GM19238 (cell line): ENCODE data around the gene RIMS3.
"Not testable (repeated sequence)": the region's sequence is repeated elsewhere in the genome, so short reads cannot be mapped to it uniquely, and the experiment has no call there.

Source experiments
- DNase-seq: peaks from one replicate; pipeline ENCODE4 v3.0.0; 2011; ENCODE audit warnings: low spot score; ENCODE audit not compliant: insufficient read length

Gene RIMS3

DNA sequence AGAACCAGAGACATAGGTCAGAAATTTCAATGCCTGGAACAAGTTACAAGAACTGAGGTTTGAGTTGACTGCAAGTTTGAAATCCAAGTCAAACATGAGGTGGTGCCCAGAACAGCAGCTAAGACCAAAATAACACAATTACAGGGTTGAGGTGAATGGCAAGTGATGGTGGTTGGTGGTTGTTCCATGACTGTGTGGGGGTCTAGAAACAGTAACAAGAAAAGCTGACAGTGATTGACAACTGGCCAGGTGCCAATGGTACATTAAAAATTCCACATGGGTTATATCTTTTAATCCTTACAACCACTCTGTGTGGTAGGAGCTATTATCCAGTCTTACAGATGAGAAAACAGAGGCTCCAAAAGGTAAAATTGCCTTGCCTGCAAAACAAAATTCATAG is 32.0 kb downstream of the RIMS3 start:
- DNase-seq = no peak

DNA sequence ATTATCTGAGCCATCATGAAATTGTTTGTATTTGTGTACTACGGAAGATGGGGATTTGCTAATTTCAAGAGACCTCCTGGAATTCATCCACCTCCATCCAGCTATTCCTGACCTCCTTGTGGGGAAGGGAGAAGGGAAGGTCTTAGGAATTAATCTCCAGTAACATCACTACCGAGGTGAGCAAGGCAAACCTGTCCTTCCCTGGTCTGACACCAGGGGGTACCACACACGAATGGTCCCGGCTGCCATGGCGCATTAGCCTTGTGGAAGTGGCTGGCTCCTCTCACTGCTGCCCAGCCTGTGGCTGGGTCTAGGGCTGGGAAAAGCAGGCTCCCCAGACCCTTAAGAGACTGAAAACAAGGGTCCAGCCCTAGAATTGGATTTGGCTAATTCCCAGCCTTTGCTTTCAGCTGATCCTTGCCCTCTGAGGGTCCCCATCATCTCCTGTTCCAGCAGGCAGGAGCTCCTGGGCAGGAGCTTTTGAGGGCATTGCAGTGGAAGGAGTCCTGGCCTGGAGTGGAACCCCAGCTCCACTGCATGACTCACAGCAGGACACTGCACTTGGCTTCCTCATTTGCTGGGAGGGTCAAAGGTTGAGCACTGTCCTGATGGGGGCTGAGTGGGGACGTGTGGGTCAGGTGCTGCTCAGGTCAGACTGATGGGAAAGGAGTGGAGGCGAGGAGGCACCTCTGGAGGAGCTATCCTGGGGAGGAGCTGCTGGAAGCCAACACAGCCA is 34.8 kb downstream of the RIMS3 start:
- no peak for DNase-seq

DNA sequence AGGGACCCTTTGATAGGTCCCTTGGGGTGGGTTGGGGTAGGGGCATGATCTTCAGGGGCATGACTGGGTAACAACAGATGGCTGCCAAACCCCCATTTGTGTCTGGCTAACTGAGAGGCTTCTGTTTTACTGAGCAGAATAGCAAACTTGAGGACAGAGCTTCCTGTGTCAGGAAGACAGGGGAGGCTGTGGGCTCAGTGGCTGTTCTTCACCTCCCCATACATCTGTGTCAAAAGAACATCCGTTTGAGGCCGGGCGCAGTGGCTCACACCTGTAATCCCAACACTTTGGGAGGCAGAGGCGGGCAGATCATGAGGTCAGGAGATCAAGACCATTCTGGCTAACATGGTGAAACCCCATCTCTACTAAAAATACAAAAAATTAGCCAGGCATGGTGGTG is 35.9 kb downstream of the RIMS3 start:
- DNase-seq = not testable (repeated sequence)

DNA sequence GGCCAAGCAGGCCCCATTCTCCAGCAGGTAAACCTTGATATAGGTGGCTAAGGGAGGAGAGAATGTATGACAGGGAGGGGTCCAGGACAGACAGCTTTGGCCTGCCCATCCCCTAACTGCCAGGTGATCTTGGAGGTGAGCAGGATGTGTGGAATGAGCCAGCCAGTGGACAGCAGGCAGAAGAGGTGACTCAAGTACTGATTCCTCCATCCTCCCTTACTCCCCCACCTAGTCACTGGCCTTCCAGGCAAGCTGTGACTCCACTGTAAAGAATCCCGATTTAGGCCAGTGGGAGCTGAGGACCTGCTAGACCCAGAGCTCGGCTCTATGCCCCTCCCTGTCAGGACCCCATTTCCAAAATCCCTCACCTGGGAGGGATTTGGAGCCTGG is 36.6 kb downstream of the RIMS3 start:
- DNase-seq = no peak

DNA sequence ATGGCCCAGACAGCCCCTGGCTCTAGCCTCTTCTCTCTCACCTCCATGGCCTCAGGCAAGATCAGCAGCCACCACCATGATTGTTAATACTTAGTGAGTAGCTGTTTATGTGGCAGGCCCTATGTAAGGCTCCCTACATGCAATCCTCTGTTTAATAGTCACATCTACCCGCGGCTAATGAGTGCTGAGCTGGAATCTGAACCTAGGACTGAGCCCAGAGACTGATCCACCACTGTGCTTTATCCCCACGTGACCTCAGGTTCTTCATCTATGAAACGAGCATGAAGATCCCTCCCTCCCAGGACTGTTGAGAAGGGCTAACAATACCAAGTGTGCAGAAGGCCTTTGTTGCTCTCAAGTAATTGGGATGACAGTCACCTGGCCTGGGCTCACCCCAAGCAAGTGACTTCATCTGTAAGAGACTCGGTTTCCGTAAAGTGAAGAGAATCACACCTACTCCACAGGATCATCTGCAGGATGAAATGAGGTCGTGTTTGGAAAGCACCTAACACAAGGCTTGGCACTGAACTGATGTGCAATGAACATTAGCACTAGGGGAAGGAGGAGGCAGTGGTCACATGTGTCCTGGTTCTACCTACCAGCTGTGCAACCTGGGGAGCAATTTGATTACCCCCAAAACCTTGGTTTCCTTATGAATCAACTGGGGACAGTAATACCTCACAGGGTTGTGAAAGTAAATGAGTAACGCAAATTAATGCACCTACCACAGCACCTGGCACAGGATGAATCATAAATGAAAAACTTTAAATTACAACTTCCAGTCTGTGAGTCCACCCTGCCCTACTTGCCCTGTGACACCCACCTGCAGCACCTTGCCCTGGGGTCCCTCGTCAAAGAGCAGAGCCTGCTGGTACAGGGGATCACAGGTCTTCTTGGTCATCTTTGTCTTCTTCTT is 37.2 kb downstream of the RIMS3 start:
- peak; percentile 41 for DNase-seq

DNA sequence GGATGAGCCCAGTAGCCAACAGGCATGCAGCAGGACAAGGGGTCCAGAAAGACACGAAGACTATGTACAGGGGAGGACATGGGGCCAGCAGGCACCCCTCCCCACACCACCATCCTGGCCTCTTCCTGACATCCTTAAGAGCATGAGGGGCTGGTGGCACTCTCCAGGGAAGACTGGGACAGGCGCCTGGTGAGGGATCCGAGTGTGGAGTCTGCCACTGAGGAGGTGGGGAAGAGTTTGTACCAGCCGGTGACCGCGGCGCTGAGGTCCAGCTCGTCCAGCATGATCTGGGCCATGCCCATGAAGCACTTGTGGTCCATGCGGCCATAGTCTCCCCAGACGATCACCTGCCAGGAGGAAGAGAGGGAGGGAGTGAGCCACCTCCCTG is 39.1 kb downstream of the RIMS3 start:
- DNase-seq = no peak

DNA sequence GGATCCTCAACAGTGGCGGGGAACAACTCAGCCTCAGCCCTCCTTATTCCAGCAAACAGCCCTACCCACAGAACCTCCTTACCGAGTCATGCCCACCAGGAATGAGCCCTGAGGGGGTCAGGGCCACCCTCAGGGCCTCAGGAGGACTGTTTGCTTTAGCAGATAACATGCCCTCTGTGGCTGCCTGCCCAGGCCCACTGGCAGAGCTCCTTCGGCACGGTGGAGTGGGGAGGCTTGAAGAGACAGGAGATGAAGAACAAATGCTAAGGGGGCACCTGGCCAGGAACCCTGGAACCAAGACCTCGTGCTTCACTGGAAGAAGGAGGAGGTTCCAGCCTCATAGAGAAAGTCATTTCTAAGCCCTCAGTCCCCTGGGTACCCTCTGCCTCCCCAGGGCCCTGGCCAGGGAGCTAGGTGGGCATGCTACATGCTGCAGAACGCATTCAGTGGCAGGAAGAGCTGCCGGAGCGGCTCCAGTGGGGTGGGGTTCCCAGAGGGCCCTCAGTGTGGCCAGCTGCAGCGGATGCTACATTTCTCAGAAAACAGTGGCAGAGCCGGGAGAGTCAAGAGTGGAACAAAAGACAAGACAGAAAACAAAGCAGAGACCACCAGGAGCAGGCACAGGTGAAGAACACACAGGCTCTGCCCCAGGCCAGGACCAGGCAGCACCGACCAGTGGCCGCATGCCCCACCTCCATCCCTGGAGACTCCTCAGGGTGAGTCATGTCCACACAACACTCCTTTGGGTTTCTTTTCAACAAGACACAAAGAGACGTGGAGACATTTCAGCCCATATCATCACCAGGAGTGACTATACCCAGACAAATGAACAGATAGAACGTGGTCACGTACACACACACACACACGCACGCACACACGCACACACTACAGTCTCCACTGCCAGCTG is 39.8 kb downstream of the RIMS3 start:
- DNase-seq = no peak

DNA sequence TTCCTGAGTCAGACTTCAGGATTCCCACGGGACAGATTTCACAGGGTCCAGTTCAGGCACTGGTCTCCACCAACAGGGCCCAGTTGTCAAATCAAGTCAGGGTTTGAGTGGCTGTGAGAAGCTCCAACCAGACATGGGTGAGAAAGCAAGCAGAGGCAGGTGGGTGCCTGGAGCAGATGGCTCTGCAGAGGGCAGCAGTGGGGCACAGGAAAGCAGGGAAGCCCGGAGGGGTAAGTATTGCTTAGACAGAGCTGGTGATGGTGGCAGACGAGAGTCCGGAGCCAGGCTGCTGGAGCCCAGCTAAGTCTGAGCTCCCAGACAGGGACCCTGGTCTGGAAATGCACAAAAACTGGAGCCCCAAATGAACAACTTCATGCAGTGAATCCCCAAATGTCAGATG is 40.4 kb downstream of the RIMS3 start:
- DNase-seq = no peak

DNA sequence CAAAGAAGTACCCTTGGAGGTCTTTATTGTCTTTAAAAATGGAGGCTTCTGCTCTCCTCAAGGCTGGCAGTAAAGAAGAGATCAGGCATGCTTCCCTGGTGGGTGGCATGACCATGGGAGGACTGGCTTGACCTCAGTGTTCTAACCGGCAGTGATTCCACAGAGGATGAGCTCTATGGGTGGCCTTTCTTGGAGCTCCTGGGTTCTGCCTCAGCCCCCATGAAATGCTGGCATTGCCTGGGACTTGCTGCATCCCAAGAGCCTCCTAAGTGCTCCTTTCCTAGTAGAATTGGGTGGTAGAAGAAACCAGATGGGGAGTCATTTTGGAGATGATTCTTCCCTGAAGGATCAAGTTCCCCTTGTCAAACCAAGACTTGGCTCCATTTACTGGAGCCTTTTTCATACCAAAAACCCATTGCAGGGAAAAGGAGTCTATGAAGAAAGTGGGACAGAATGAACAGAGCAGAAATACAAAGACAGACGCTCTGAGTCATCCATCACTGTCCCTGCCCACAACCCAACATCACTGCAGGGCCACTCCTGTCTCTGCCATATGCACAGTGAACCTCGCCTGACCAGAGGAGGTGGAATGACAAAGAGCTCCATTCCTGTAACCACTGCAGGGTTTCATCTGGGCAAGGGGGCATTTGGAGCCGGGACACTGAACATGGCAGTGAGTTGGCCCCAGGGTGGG is 42.4 kb downstream of the RIMS3 start:
- no peak for DNase-seq

DNA sequence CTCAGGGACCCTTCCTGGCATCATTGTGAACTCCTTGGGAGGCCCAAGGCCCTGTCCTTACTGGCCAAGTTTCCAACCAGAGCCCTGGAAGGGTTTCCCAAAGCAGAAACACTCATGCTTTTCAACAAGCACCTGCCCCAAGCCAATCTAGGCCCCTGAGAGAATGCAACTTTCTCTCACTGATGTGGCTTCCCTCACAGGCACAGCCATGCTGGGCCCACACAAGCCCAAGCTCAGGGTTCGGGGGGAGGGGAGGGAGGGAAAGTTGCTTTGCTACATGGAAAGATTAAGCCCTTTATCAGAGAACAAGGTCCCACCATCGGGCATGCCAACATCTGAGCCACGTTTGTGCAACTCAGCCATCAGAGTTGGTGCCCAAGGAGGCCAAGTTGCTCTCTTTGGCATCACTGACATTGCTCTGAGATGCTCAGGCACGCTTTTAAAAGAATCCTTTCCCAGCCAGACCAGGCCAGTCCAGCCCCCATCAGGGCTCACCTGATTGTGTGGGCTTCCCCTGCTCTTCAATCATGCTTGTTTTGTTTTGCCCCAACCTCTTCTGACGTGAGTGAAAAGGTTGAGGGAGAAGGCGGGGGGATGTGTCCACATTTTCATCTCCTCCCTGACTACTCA is 43.5 kb downstream of the RIMS3 start:
- DNase-seq = no peak

DNA sequence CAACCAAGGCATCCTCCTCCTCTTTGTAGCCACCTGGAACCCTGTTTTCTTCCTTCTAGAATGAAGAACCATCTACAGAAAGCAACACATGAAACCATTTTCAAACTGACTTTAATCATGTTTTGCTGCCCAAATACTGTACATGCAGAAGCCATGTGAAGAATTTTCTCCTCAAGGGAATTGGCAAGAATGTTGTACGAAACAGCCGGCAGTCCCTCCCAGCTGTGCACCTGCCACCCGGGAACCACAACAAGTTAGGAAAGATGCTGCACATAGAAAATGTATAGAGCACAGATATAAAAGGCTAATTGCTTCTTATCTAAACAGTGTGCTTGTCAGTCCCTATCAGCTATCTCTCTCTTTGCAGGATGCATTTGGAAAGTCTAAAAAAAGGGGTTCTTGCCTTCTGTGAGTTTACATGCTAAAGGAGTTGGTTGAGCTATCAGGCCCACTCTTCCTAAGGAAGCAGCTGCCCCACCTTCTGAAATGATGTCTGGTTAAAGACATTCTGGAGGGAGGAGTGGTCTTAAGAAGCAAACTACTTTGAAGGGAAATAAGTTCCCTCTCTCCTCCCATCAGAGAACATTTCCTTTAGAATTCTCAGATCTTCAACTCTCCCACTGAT is 44.8 kb downstream of the RIMS3 start:
- no peak for DNase-seq

DNA sequence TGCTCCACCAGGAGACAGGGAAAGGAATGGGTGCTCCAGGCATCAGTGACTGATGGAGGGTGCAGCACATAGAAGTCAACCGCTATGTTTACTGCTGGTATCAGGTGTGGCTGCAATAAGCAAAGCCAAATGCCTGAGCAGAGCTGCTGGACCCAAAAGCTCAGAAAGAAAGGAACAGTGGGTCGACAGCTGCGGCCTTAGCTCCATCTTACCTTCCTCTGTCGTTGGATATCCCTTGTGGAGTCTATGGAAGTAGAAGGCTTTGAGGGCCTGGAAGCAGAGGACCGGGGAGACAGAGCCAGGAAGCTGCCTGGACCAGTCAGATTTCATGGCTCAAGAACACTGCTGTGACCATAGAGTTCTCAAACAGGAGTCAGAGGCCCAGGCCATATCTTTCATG is 45.3 kb downstream of the RIMS3 start:
- no peak for DNase-seq

DNA sequence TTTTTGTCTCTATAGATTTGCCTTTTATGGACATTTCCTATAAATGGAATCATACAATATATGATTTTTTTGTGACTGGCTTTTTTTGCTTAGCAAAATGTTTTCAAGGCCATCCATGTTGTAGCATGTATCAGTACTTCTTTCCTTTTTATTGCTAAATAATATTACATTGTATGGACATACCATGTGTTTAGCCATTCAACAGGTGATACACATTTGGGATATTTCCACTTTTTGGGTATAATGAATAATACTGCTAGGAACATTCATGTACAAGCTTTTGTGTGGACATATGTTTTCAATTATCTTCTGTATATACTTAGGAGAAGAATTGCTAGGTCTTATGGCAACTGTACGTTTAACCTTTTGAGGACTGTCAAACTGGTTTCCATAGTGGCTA is 47.4 kb downstream of the RIMS3 start:
- no peak for DNase-seq

DNA sequence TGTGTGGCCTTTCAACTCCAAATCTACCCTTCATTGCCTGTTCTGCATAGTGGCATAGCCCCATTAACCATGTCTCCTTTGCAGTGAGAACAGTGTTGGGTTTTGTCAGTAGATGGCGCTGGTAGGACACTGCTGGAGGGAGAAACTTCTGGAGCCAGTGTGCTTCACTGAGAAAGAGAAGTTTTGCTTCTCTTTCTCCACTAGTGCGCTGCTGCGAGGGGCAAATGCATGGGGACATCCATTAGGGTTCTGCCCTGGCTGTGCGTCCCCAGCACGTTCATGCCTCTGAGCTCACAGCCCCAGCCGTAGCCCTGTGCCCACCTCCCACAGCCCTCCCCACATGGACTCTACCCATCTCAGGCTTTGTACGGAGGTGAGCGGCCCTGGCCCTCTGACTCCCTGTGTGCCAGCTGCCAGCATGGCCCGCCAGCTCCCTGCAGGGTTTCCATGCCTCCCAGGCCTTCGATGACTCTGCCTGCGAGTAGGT is 53.1 kb downstream of the RIMS3 start:
- DNase-seq = peak; percentile 50

DNA sequence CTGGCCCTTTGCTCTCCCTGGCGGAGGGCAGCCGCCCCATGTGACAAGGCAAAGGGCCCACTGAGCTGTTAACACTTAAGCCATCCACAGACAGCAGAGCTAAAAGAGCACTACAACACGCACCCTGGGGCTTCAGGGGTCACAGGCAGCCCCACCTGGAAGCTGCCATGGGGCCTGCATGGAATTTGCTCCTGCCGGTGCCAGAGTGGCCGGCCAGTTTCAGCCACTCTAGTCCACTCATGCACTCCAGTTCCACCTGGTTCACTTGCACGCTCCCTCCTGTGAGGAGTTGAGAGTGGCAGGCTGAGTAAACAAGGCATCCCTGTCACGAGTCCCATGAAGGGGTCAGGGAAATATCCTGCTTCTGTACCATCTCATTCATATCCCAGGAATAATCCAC is 55.3 kb downstream of the RIMS3 start:
- DNase-seq = no peak

DNA sequence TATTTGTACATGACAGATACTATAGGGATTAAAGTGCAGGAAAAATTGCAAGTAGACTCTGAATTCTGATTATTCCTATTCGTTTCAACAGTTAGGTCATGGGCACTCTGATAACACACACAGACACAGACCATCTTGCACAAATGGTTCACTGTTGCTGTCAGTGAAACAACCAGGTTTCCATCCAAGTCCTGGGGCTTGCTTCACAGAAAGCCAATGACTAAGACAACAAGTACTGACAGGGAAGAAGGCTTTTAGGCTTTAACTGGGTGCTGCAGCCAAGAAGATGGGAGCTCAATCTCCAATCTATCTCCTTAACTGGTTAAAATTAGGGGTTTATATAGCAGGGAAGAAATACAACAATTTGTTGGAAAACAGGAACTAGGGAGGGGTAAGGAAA is 57.6 kb downstream of the RIMS3 start:
- no peak for DNase-seq

DNA sequence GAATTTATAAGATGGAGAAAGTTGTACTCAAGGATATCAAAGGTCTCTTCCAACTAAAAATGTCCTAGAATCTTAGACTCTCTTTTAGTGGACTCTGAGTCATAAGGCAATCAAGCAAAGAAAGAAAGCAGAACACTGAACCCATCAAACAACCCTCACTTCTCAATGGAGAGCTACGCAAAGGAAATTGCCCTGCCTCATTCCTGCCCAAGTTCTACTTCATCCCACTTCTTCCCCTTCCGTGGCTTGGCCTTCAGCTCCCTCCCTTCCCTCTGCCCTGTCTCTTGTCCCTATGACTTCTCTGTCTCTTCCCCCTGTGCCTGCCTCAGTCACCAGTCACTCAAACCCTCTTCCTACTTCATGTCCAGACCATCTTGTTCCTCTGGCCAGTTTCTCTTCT is 58.5 kb downstream of the RIMS3 start:
- no peak for DNase-seq

DNA sequence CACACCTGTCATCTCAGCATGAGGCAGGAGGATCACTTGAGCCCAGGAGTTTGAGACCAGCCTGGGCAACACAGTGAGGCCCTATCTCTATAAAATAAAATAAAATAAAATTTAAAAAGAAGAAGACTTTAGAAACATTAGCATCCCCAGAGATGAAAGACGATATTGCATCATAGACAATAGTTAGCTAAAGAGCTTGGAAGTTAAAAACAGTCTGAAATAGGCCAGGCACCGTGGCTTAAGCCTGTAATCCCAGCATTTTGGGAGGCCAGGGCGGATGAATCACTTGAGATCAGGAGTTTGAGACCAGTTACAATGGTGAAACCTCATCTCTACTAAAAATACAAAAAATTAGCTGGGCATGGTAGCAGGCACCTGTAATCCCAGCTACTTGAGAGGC is 59.3 kb downstream of the RIMS3 start:
- DNase-seq = no peak

DNA sequence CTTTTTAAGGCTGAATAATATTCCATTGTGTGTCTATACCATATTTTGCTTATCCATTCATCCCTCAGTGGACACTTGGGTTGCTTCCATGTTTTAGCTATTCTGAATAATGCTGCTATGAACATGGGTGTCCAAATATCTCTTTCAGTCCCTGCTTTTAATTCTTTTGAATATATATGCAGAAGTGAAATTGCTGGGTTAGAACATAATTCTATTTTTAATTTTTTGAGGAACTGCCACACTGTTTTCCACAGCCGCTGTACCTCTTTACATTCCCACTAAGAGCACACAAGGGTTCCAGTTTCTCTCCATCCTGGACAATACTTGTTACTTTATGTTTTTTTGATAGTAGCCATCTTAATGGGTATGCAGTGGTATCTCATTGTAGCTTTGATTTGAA is 65.6 kb downstream of the RIMS3 start:
- no peak for DNase-seq

DNA sequence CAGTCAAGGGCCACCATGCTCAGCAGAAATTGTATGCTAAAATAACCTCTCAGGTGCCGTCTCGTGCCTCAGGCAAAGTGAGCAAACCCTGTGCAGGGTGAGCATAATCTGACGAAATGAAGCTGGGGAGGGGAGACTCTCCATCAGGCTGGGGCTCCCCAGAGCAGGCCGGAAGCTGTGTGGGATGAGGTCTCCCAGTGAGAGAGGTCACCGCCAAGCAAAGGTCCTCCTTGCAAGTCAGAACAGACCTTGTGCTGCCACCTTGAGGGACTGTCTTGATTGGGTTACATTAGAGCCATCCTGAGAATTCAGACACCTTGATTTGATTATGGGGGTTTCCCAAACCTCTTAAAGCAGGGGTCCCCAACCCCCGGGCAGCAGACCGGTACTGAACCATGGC is 69.9 kb downstream of the RIMS3 start:
- DNase-seq = no peak
